HEK293 (cell line): ENCODE results near the gene ABCB9.

Source experiments
- BCL11B ChIP-seq: fragments of 450-650 bp; formaldehyde crosslinking; IDR thresholded peaks from 2 replicates; pipeline ENCODE4 v1.5.1; 2016; ENCODE audit warnings: low read depth, missing biosample characterization, missing genetic modification characterization
- FEZF1 ChIP-seq: fragments of 450-650 bp; formaldehyde crosslinking; IDR thresholded peaks from 2 replicates; pipeline ENCODE4 v1.5.1; 2016; ENCODE audit warnings: missing biosample characterization, missing genetic modification characterization
- YY1 ChIP-seq: fragments of 450-650 bp; formaldehyde crosslinking; IDR thresholded peaks from 2 replicates; pipeline ENCODE4 v1.5.1; 2018; ENCODE audit warnings: missing biosample characterization, missing genetic modification characterization
- ZNF221 ChIP-seq: fragments of 450-650 bp; formaldehyde crosslinking; IDR thresholded peaks from 2 replicates; pipeline ENCODE4 v1.5.1; 2017; ENCODE audit warnings: missing biosample characterization, missing genetic modification characterization, borderline replicate concordance
- ZNF521 ChIP-seq: fragments of 450-650 bp; formaldehyde crosslinking; IDR thresholded peaks from 2 replicates; pipeline ENCODE4 v1.5.1; 2017; ENCODE audit warnings: missing biosample characterization, mild to moderate bottlenecking, missing genetic modification characterization

- TF ChIP-seq ZNF221 (tag by site-specific recombination) (no peak), BCL11B (no peak), FEZF1 (no peak), YY1 (no peak), ZNF521 (no peak)
Observed at GRCh38 chr12:123011701-123012100, 45.4 kb upstream of the ABCB9 start.
